Glutamatergic neuron (in vitro differentiated cells): ENCODE measurements around the gene IL17RC. TPM values are rescaled to one million over a fixed set of nuclear protein-coding genes. Genes with fewer than 3 reads are reported as not detected.

Source experiments
- DNase-seq: peaks from one replicate; pipeline ENCODE4 v3.0.0; 2022
- H3K27ac Mint-ChIP-seq: one replicate; pipeline ENCODE4 v1.8.0; 2020; ENCODE audit warnings: mild to moderate bottlenecking, mixed read lengths, inconsistent platforms; ENCODE audit not compliant: unreplicated experiment
- H3K27me3 Mint-ChIP-seq: one replicate; pipeline ENCODE4 v1.8.0; 2020; ENCODE audit warnings: mild to moderate bottlenecking, moderate library complexity, mixed read lengths, inconsistent platforms; ENCODE audit not compliant: unreplicated experiment
- H3K36me3 Mint-ChIP-seq: one replicate; pipeline ENCODE4 v1.8.0; 2020; ENCODE audit warnings: mild to moderate bottlenecking, mixed read lengths, inconsistent platforms; ENCODE audit not compliant: unreplicated experiment
- H3K4me1 Mint-ChIP-seq: one replicate; pipeline ENCODE4 v1.8.0; 2020; ENCODE audit warnings: mild to moderate bottlenecking, low read depth, mixed read lengths, inconsistent platforms; ENCODE audit not compliant: unreplicated experiment
- H3K4me3 Mint-ChIP-seq: one replicate; pipeline ENCODE4 v1.8.0; 2020; ENCODE audit warnings: mild to moderate bottlenecking, mixed read lengths, inconsistent platforms; ENCODE audit not compliant: unreplicated experiment
- H3K9me3 Mint-ChIP-seq: one replicate; pipeline ENCODE4 v1.8.0; 2020; ENCODE audit warnings: mild to moderate bottlenecking, moderate library complexity, mixed read lengths, inconsistent platforms; ENCODE audit not compliant: unreplicated experiment
- CTCF ChIP-seq: fragments of 200-600 bp; sonication (generic); IDR thresholded peaks from one replicate; pipeline ENCODE4 v1.5.0; 2021; ENCODE audit not compliant: partially characterized antibody, unreplicated experiment
- total RNA-seq: library from RNA; stranded (reverse); fragmentation: NEBNext Ultra II Directional; extraction: Animal tissue kit (Norgen Biotek cat#: 25700); gene quantifications from one replicate; pipeline ENCODE4 v1.2.1, GENCODE V29; 2021; ENCODE audit not compliant: unreplicated experiment

The IL17RC gene
- total RNA-seq, 1 donor from 2014 or later, result 41.9 TPM

- no peaks in the 10 kb centered on the region for H3K4me1 Mint-ChIP-seq
- H3K27ac Mint-ChIP-seq, result no peak overlapping the region
- H3K27me3 Mint-ChIP-seq, result peaks cover 6% of the 10 kb centered on the region
- H3K36me3 Mint-ChIP-seq, result no peaks in the 10 kb centered on the region
- peaks cover 4% of the 10 kb centered on the region for H3K9me3 Mint-ChIP-seq
- no peak overlapping the region for H3K4me3 Mint-ChIP-seq
- no peak for TF ChIP-seq CTCF
- no peak for DNase-seq
Observed at GRCh38 chr3:9942934-9943690, 26.2 kb downstream of the IL17RC start.

- Mint-ChIP-seq H3K4me3 (no peak overlapping the region), H3K36me3 (no peaks in the 10 kb centered on the region), H3K27ac (no peak overlapping the region), H3K9me3 (peaks cover 2% of the 10 kb centered on the region), H3K4me1 (no peaks in the 10 kb centered on the region), H3K27me3 (peaks cover 6% of the 10 kb centered on the region)
- no peak for TF ChIP-seq CTCF
- DNase-seq, result no peak
Observed at GRCh38 chr3:9944271-9944670, 27.4 kb downstream of the IL17RC start.

- Mint-ChIP-seq H3K36me3 (no peaks in the 10 kb centered on the region), H3K27ac (peak overlapping the region; percentile 17), H3K27me3 (peaks cover 7% of the 10 kb centered on the region), H3K4me1 (no peaks in the 10 kb centered on the region), H3K9me3 (peaks cover 4% of the 10 kb centered on the region), H3K4me3 (peak overlapping the region; percentile 42)
- DNase-seq, result no peak
- TF ChIP-seq CTCF, result no peak
Observed at GRCh38 chr3:9945358-9945757, 28.5 kb downstream of the IL17RC start.

- Mint-ChIP-seq H3K27ac (no peak overlapping the region), H3K4me1 (no peaks in the 10 kb centered on the region), H3K9me3 (peaks cover 4% of the 10 kb centered on the region), H3K4me3 (peak overlapping the region; percentile 87), H3K36me3 (no peaks in the 10 kb centered on the region), H3K27me3 (peaks cover 5% of the 10 kb centered on the region)
- peak; percentile 34 for TF ChIP-seq CTCF
- peak; percentile 92 for DNase-seq
Observed at GRCh38 chr3:9946112-9947024, 29.5 kb downstream of the IL17RC start.
